Immature natural killer cell (primary cell): Measurements from ENCODE around the gene DDIT3. TPM values are rescaled to one million over a fixed set of nuclear protein-coding genes. Genes with fewer than 3 reads are reported as not detected.
"Not testable (repeated sequence)": the region's sequence is repeated elsewhere in the genome, so short reads cannot be mapped to it uniquely, and the experiment has no call there.

Source experiments
- DNase-seq, 3 donors: peaks; one replicate each; pipeline ENCODE4 v3.0.0; 2022; ENCODE audit warnings: mixed read lengths in 1 of 3
- H3K27ac Mint-ChIP-seq, 6 donors: one replicate each; pipeline ENCODE4 v1.8.0; 2020; ENCODE audit warnings: mixed read lengths in 6 of 6, mild to moderate bottlenecking in 5 of 6, inconsistent platforms in 4 of 6, moderate library complexity in 3 of 6
- H3K27me3 Mint-ChIP-seq, 3 donors: one replicate each; pipeline ENCODE4 v1.8.0; 2020 to 2021; ENCODE audit warnings: low read depth in 3 of 3, mild to moderate bottlenecking in 3 of 3, mixed read lengths in 3 of 3, moderate library complexity in 3 of 3, inconsistent platforms in 1 of 3
- H3K36me3 Mint-ChIP-seq, 3 donors: one replicate each; pipeline ENCODE4 v1.8.0; 2020; ENCODE audit warnings: mixed read lengths in 3 of 3, inconsistent platforms in 2 of 3, mild to moderate bottlenecking in 2 of 3
- H3K4me1 Mint-ChIP-seq, 2 donors: one replicate each; pipeline ENCODE4 v1.8.0; 2020; ENCODE audit warnings: inconsistent platforms in 2 of 2, mild to moderate bottlenecking in 2 of 2, mixed read lengths in 2 of 2, moderate library complexity in 1 of 2
- H3K4me3 Mint-ChIP-seq, 5 donors: one replicate each; pipeline ENCODE4 v1.8.0; 2020; ENCODE audit warnings: mild to moderate bottlenecking in 5 of 5, mixed read lengths in 5 of 5, inconsistent platforms in 3 of 5, moderate library complexity in 3 of 5
- H3K9me3 Mint-ChIP-seq, 6 donors: one replicate each; pipeline ENCODE4 v1.8.0; 2020; ENCODE audit warnings: mild to moderate bottlenecking in 6 of 6, mixed read lengths in 6 of 6, inconsistent platforms in 4 of 6, moderate library complexity in 3 of 6
- polyA plus RNA-seq, 3 donors: library from polyadenylated mRNA; unstranded; fragments of 300-500 nt; fragmentation: Illumina TruSeq; gene quantifications; one replicate each; pipeline ENCODE4 v1.2.3, GENCODE V29; 2021

Gene DDIT3, protein sequence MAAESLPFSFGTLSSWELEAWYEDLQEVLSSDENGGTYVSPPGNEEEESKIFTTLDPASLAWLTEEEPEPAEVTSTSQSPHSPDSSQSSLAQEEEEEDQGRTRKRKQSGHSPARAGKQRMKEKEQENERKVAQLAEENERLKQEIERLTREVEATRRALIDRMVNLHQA
- polyA plus RNA-seq, result 10 to 100 TPM; 22.8 to 38.8 (median 29.4) TPM

DNA sequence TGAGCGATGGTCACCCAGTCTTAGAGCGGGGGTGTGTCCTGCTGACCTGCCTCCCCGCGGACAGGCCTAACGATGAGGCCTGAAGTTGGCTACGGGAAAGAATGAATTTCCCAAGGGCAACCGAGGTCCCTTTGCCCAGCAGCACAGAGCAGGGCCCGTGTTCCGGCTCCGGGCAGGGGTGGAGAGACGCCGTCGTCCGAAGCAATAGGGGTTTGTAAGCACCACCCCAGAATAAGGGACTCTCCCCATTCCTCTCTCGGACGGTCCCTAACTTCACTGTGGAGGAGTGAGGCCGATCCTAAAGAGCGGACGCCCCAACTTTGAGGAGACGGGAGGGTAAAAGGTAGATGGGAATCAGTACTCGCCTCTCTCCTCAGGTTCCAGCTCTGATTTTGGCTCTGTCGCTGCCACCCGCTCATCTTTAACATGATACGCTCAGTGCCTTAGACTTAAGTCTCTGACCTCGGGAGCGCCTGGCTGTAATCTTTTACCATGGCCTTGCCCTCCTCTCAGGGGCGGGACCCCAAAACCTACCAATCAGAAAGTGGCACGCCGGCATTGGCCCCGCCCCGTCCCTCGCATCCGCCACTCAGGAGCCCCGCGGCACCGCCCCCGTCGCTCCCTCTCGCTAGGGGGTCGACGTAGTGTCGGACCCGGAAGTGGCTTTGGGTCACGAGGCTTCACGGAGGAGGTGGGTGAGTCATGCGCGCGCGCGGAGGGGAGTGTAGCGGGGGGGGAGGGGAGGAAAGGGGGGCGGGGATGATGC lies at the start of gene DDIT3:
TSS of gene DDIT3 (minus strand) at position 462 of the 766 bp plus-strand sequence. CDS start 3,108 bp downstream, outside the sequence.
- Mint-ChIP-seq H3K4me1 (peaks cover 59% of the 10 kb centered on the region in 2 donors), H3K9me3 (no peaks in the 10 kb centered on the region), H3K27me3 (peaks cover 36 to 42% (median 42%) of the 10 kb centered on the region in 3 donors), H3K4me3 (peak within 1 kb of the TSS; percentile 97 to 99 (median 98)), H3K36me3 (peaks cover 8 to 31% (median 16%) of the 10 kb centered on the region in 3 donors), H3K27ac (peak within 1 kb of the TSS; percentile 99 to 100 (median 100))
- DNase-seq, result peak; percentile 100

DNA sequence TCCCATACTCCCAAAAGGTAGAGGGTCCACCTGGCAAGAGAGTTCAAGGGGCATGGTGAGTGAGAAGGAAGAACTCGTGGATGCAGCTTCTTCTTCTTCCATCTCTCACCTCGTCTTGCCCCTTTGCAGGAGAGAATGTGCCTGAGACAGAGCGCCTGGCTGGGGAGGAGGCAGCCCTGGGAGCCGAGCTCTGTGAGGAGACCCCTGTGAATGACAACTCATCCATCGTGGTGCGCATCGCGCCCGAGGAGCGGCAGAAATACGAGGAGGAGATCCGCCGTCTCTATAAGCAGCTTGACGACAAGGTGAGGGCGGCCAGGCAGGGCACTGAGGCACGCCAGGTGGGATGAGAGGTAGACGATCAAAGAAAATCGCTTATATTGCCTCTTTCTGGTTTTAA lies 49.5 kb upstream of the DDIT3 start:
- Mint-ChIP-seq H3K4me1 (no peaks in the 10 kb centered on the region), H3K4me3 (no peak overlapping the region), H3K27ac (no peak overlapping the region), H3K36me3 (no peaks in the 10 kb centered on the region), H3K9me3 (no peaks in the 10 kb centered on the region), H3K27me3 (peaks cover 2 to 6% (median 5%) of the 10 kb centered on the region in 3 donors)
- DNase-seq, result no peak

DNA sequence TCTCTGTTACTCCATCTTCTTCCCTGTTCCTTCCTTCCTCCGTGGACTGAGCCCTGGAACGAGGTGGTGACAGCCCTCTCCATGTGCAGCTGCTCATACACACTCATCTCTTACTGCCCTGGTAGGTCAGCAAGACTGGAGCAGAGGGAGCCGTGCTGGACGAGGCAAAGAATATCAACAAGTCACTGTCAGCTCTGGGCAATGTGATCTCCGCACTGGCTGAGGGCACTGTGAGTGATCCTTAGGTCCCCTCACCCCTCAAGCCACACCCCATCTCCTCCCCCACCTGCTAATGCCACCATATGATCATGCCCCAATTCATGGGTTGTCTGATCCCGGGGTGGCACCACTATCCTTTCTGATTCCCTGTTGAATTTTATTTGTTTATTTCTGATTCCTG lies 48.5 kb upstream of the DDIT3 start:
- no peak overlapping the region for H3K27ac Mint-ChIP-seq
- H3K36me3 Mint-ChIP-seq, result no peaks in the 10 kb centered on the region
- no peaks in the 10 kb centered on the region for H3K9me3 Mint-ChIP-seq
- DNase-seq, result no peak
- H3K4me3 Mint-ChIP-seq, result no peak overlapping the region
- H3K27me3 Mint-ChIP-seq, result peaks cover 0 to 9% (median 4%) of the 10 kb centered on the region in 3 donors
- no peaks in the 10 kb centered on the region for H3K4me1 Mint-ChIP-seq

DNA sequence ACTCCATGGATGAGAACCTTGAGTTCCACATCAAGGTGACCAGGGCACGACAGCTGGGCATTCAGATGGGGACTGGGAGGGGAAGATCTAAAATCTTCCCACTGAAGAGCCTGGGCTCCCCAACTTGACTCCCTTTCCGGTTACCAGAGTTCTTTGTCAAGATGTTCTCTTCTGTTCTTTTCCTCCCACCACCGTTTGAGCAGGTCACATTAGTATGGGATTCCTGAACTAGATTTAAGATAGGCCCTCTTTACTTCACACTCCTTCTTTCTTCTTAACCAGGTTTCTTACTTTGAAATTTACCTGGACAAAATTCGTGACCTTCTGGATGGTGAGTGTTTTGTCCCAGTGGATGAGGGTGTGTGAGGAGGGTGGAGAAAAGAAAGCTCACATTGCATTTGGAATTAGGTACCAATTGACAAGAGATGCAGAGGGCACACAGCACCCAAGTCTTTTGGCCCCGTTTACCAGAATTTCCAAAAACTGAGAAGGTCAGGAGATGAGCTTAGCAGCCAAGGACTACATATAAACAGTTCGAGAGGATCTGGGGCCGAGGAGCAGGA lies 43.9 kb upstream of the DDIT3 start:
- no peaks in the 10 kb centered on the region for H3K36me3 Mint-ChIP-seq
- no peak for DNase-seq
- H3K4me1 Mint-ChIP-seq, result no peaks in the 10 kb centered on the region
- no peak overlapping the region for H3K4me3 Mint-ChIP-seq
- no peaks in the 10 kb centered on the region for H3K9me3 Mint-ChIP-seq
- H3K27ac Mint-ChIP-seq, result no peak overlapping the region
- H3K27me3 Mint-ChIP-seq, result peaks cover 3 to 19% (median 6%) of the 10 kb centered on the region in 3 donors

DNA sequence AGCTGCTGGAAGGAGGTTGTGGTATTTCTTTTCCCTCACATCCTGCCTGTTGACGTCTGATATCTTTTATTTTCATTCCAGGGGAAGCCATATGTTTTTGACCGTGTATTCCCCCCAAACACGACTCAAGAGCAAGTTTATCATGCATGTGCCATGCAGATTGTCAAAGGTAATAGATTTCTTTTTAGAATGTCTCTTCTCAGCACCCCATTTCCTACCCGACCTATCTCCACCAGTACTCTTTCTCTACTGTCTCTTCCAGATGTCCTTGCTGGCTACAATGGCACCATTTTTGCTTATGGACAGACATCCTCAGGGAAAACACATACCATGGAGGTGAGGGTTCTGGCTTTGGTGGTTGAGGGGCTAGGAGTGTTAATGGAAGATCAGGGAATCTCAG lies 43.0 kb upstream of the DDIT3 start:
- Mint-ChIP-seq H3K4me1 (no peaks in the 10 kb centered on the region), H3K4me3 (no peak overlapping the region), H3K36me3 (no peaks in the 10 kb centered on the region), H3K27me3 (peaks cover 3 to 19% (median 6%) of the 10 kb centered on the region in 3 donors), H3K27ac (no peak overlapping the region), H3K9me3 (no peaks in the 10 kb centered on the region)
- no peak for DNase-seq

DNA sequence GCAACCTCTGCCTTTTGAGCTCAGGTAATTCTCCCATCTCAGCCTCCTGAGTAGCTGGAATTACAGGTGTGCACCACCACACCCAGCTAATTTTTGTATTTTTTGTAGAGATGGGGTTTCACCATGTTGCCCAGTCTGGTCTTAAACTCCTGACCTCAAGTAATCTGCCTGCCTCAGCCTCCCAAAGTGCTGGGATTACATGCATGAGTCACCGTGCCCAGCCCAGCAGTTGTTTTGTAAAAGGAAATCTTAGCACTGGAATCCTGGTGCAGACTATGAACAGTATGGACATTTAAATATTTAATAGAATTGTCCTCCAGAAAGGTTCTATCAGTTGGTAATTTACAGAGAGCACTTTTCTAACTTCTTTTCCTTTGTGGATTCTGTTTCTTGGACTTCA lies 40.8 kb upstream of the DDIT3 start:
- not testable (repeated sequence) for H3K36me3 Mint-ChIP-seq, H3K27ac Mint-ChIP-seq
- peaks cover 3 to 20% (median 6%) of the 10 kb centered on the region in 3 donors for H3K27me3 Mint-ChIP-seq

DNA sequence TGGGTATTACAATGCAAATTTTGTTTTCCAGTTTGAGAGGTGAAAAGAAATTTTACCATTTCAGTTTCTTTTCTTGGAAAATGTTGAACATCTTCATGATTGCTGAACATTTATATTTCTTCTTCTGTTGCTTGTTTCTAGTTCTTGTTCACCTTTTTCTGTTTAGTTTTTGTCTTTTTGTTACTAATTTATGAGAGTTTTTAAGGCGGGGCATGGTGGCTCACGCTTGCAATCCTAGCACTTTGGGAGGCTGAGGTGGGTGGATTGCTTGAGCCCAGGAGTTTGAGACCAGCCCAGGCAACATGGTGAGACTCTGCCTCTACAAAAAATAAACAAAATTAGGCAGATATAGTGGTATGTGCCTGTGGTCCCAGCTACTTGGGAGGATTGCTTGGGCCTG lies 40.2 kb upstream of the DDIT3 start:
- H3K27me3 Mint-ChIP-seq, result peaks cover 3 to 20% (median 6%) of the 10 kb centered on the region in 3 donors
- H3K27ac Mint-ChIP-seq, result no peak overlapping the region
- H3K9me3 Mint-ChIP-seq, result no peaks in the 10 kb centered on the region
- no peaks in the 10 kb centered on the region for H3K4me1 Mint-ChIP-seq
- no peak overlapping the region for H3K4me3 Mint-ChIP-seq
- no peaks in the 10 kb centered on the region for H3K36me3 Mint-ChIP-seq
- DNase-seq, result no peak

More for the DNA sequence above, 40.8 kb upstream of the DDIT3 start:
- not testable (repeated sequence) for H3K9me3 Mint-ChIP-seq, H3K4me1 Mint-ChIP-seq, DNase-seq, H3K4me3 Mint-ChIP-seq

DNA sequence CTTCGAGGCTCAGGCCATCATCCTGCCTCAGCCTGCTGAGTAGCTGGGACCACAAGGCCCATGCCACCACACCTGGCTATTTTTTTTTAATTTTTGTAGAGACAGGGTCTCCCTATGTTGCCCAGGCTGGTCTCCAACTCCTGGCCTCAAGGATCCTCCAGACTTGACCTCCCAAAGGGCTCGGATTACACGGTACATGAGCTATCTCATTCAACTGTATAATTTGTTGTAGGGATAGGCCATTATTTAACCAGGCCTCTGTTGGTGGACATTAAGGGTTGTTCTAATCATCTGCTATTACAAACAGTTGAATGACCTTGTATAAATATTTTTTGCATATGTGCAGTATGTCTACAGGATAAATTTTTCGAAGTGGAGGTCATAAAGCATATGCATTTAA lies 38.5 kb upstream of the DDIT3 start:
- Mint-ChIP-seq H3K27ac (no peak overlapping the region), H3K4me3 (no peak overlapping the region), H3K4me1 (no peaks in the 10 kb centered on the region), H3K27me3 (peaks cover 2 to 18% (median 6%) of the 10 kb centered on the region in 3 donors), H3K36me3 (no peaks in the 10 kb centered on the region), H3K9me3 (no peaks in the 10 kb centered on the region)
- no peak for DNase-seq

DNA sequence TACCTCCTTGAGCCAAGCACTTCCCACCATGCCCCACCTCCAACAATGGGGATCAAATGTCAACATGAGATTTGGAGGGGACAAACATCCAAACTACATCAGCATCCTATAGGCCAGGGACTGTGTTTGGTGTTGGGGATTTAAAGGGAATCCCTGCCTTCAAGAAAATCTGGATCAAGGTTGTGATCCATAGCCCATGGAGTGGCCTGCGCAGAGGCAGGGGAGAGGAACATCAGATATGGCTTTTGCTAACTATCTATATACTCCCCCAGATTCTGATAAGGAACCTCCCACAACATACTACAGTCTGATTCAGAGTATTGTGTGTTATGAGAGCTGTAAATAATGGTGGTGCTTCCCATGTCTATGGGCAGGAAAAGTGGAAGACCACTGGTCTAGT lies 34.6 kb upstream of the DDIT3 start:
- Mint-ChIP-seq H3K9me3 (peaks cover 0 to 2% (median 0%) of the 10 kb centered on the region in 6 donors), H3K27me3 (peaks cover 2 to 13% (median 6%) of the 10 kb centered on the region in 3 donors), H3K27ac (no peak overlapping the region), H3K4me3 (no peak overlapping the region), H3K36me3 (no peaks in the 10 kb centered on the region), H3K4me1 (peaks cover 2 to 5% of the 10 kb centered on the region in 2 donors)
- no peak for DNase-seq

DNA sequence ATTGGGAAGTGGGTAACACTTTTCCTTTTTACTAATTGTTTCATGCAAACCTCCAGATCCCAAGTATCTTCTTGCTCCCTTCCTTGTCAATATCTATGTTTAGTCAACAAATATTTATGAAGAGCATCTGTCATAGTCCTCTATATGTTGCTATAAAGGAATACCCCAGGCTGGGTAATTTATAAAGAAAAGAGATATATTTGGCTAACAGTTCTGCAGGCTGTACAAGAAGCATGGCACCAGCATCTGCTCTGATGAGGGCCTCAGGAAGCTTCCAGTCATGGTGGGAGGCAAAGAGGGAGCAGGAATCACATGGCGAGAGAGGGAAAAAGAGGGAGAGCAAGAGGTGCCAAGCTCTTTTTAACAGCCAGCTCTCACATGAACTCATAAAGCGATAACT lies 34.1 kb upstream of the DDIT3 start:
- Mint-ChIP-seq H3K27me3 (peaks cover 2 to 13% (median 8%) of the 10 kb centered on the region in 3 donors), H3K36me3 (no peaks in the 10 kb centered on the region), H3K4me3 (no peak overlapping the region), H3K9me3 (peaks cover 0 to 2% (median 0%) of the 10 kb centered on the region in 6 donors), H3K4me1 (peaks cover 3 to 5% of the 10 kb centered on the region in 2 donors), H3K27ac (no peak overlapping the region)
- DNase-seq, result no peak

DNA sequence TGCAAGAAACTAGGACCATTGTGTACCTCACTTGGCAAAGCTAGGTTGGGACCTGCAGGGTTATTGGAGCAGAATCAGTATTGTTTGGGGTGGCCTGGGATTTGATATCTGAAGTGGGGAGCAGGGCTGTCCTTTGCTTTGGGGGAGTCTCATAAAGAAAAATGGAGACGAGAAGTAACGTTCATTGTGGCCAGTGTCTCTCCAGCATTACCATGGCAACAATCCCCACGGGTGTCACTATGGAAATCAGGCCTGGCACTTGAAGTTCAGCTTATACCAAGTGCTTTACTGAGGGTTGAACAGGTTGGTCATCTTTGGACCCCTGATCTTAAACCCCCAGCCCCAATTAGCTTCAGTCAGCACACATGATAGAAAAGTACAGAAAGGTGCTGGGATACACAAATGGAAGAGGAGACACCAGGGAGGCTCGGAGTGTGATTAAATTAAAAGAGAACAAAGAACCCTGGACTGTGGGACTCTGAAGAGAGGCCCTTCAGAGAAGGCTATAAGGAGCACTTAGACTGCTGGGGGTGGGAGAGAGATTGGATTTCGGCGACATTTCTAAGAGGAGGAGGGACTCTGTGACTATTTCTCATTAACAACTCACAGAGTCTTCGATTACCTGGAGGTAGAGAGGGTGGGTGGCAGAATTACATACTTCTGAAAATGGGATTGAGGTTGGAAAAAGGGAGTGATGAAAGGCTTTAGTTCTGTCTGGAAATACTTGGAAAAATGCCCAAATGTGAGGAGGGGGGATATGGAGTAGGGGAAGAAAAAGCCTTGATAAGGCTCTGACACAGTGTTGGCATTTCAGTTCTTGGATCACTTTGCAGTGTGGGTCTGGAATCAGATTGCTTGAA lies 33.3 kb upstream of the DDIT3 start:
- Mint-ChIP-seq H3K9me3 (peaks cover 0 to 2% (median 0%) of the 10 kb centered on the region in 6 donors), H3K36me3 (no peaks in the 10 kb centered on the region), H3K4me3 (no peak overlapping the region), H3K27ac (no peak overlapping the region), H3K4me1 (peaks cover 5 to 10% of the 10 kb centered on the region in 2 donors), H3K27me3 (peaks cover 3 to 13% (median 12%) of the 10 kb centered on the region in 3 donors)
- DNase-seq, result no peak

DNA sequence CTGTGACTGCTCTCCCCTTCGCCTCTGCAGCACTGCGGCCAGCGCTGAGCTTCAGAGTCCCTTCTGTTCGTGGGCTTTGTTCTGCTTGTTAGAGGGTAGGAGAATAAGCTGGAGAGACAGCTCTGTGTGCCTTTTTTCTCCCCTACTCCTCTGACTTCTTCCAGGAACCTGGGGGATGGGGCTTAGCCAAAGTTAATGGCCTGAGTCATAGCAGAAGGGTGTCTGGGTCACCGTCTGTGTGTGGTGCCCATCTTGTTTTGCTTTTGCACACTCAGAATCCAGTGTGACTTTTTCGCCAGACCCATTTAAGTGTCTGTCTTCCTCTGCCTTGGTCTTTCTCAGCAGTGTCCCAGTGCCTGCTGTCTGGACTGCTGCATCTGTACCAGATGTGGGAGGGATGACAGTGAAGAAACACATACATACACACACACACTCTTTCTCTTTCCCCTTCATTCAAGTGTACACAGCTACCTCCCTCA lies 32.6 kb upstream of the DDIT3 start:
- Mint-ChIP-seq H3K9me3 (peaks cover 0 to 2% (median 0%) of the 10 kb centered on the region in 6 donors), H3K4me1 (peaks cover 5 to 10% of the 10 kb centered on the region in 2 donors), H3K36me3 (no peaks in the 10 kb centered on the region), H3K27ac (no peak overlapping the region), H3K27me3 (peaks cover 4 to 13% (median 12%) of the 10 kb centered on the region in 3 donors), H3K4me3 (no peak overlapping the region)
- DNase-seq, result no peak

DNA sequence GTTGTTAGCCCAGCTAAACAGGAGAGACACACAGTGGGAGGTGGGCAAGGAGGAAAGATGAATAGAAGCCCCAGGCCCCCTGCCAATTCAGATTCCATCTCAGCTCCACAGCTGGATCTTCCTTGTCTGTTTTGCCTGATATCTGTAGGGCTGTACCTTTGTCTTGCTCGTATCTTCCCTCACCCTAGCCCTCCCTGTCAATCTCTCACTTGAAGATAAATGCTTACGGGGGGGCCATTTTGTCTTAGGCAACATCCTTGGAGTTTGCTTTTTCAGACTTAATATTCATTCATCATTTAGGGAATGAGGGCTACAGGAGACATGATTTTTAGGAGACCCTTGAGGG lies 32.0 kb upstream of the DDIT3 start:
- H3K4me3 Mint-ChIP-seq, result no peak overlapping the region
- H3K9me3 Mint-ChIP-seq, result peaks cover 0 to 2% (median 0%) of the 10 kb centered on the region in 6 donors
- H3K27me3 Mint-ChIP-seq, result peaks cover 4 to 13% (median 12%) of the 10 kb centered on the region in 3 donors
- H3K27ac Mint-ChIP-seq, result no peak overlapping the region
- H3K4me1 Mint-ChIP-seq, result peaks cover 11 to 15% of the 10 kb centered on the region in 2 donors
- H3K36me3 Mint-ChIP-seq, result no peaks in the 10 kb centered on the region
- DNase-seq, result no peak
